ENCODE results near the gene MDGA2.

GRCh38 chr14:47155395-47155794 is 520.0 kb downstream of the MDGA2 start:
- TF ChIP-seq EZH2phosphoT487 (IDR thresholded peaks at IDR 0.05; ENCODE audit: borderline replicate concordance) (no peak), POLR2A (IDR thresholded peaks at IDR 0.05; ENCODE audit: borderline replicate concordance, extremely low read depth, insufficient read depth, insufficient read length) (no peak), CTCF (IDR thresholded peaks at IDR 0.05 in 2 of 3, conservative IDR thresholded peaks at IDR 0.05 in 1 of 3; ENCODE audit: borderline replicate concordance in 1 of 3, insufficient read depth in 1 of 3, low read depth in 2 of 3, low read length in 2 of 3) (no peak), EZH2 (IDR thresholded peaks at IDR 0.05) (no peak), ZNF274 (IDR thresholded peaks at IDR 0.05; ENCODE audit: low read depth, low read length) (no peak), POLR2AphosphoS5 (IDR thresholded peaks at IDR 0.05; ENCODE audit: low read depth, low read length) (no peak), RAD21 (IDR thresholded peaks at IDR 0.05; ENCODE audit: low read depth) (no peak), MAX (IDR thresholded peaks at IDR 0.05) (no peak), CEBPB (IDR thresholded peaks at IDR 0.05; ENCODE audit: low read depth) (no peak), REST (IDR thresholded peaks at IDR 0.05; ENCODE audit: low read depth) (no peak), ZFX (IDR thresholded peaks at IDR 0.05) (no peak), ZBTB33 (IDR thresholded peaks at IDR 0.05; ENCODE audit: extremely low read depth, insufficient replicate concordance, low read length) (no peak)
